GM12872 (cell line): Measurements from ENCODE around the gene PSTK.

Experiments
- TF ChIP-seq, protein P1 (sequence below): IDR thresholded peaks from 3 replicates; pipeline ENCODE4 v1.5.1; 2011; ENCODE audit warnings: low read depth, mild to moderate bottlenecking, low read length, moderate library complexity; ENCODE audit not compliant: insufficient read depth

Gene PSTK

GRCh38 chr10:123001370-123001769 lies 21.2 kb downstream of the PSTK start:
- TF ChIP-seq, protein P1, sequence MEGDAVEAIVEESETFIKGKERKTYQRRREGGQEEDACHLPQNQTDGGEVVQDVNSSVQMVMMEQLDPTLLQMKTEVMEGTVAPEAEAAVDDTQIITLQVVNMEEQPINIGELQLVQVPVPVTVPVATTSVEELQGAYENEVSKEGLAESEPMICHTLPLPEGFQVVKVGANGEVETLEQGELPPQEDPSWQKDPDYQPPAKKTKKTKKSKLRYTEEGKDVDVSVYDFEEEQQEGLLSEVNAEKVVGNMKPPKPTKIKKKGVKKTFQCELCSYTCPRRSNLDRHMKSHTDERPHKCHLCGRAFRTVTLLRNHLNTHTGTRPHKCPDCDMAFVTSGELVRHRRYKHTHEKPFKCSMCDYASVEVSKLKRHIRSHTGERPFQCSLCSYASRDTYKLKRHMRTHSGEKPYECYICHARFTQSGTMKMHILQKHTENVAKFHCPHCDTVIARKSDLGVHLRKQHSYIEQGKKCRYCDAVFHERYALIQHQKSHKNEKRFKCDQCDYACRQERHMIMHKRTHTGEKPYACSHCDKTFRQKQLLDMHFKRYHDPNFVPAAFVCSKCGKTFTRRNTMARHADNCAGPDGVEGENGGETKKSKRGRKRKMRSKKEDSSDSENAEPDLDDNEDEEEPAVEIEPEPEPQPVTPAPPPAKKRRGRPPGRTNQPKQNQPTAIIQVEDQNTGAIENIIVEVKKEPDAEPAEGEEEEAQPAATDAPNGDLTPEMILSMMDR: no peak

- TF ChIP-seq, protein P1: no peak
These were observed 24.1 kb downstream of the PSTK start for GRCh38 chr10:123004298-123004697.

DNA sequence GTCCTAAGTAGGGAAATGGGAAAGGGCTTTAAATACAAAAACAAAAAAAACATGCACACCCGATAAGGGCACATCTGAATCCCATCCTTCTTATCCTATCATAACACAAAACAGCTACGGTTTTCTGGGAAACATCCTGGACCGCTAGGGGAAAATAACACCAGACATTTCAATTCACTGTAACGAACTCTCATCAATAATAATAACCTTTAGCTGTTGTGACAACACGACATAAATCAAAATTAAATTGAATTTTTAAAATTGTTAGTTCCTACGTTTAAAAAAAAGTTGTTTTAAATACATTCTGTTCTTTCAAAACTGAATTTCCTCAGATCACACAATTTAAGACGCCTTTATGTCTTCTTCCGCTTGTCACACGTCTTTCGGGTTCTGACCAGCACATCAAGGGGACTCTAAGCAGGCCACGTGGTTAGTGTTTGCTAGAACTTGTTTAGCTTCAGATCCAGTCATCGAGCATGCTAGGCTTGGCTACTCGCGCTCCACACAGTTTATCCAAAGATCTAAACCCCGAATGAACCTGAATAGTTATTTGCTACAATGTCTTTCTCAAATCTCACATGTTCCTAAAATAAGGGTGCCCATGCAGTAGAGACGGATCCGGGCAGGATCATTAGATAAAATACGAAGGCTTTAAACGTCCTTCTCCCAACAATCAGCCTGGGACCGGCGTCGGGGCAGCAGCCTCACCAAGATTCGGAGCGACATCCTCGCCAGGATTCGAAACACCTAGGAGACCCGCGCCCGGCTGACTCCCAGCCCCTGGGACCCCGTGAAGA lies 27.6 kb downstream of the PSTK start:
- TF ChIP-seq, protein P1: no peak

GRCh38 chr10:123008355-123009104 lies 28.3 kb downstream of the PSTK start, which contains the start of the genes ACADSB and IKZF5:
TSS of gene ACADSB (plus strand) at chr10:123009006. CDS start at chr10:123009030, 24 bp downstream.
TSS of gene IKZF5 (minus strand) at chr10:123008795. CDS start at chr10:122998625, 10,170 bp downstream.
- TF ChIP-seq, protein P1: no peak

GRCh38 chr10:123009105-123009820 lies 29.1 kb downstream of the PSTK start:
- TF ChIP-seq, protein P1: no peak

- TF ChIP-seq, protein P1: no peak
These were observed 31.8 kb downstream of the PSTK start for GRCh38 chr10:123011987-123012386.
